Fibroblast of mammary gland (primary cell): ENCODE results near the gene C1orf159.

Experiments used
- DNase-seq: peaks from one replicate; pipeline ENCODE4 v3.0.0-alpha.2; 2010; ENCODE audit warnings: low read depth
- H3K4me3 ChIP-seq: 2 replicates; pipeline ENCODE4 v1.5.1; 2011; ENCODE audit warnings: low read depth, mild to moderate bottlenecking, low read length, moderate library complexity; ENCODE audit not compliant: control insufficient read depth
- TF ChIP-seq, protein P1 (sequence below): conservative IDR thresholded peaks from 2 replicates; pipeline ENCODE4 v1.5.1; 2011; ENCODE audit warnings: low read depth, low read length, inconsistent platforms; ENCODE audit not compliant: control insufficient read depth, insufficient read depth

Gene C1orf159

DNA sequence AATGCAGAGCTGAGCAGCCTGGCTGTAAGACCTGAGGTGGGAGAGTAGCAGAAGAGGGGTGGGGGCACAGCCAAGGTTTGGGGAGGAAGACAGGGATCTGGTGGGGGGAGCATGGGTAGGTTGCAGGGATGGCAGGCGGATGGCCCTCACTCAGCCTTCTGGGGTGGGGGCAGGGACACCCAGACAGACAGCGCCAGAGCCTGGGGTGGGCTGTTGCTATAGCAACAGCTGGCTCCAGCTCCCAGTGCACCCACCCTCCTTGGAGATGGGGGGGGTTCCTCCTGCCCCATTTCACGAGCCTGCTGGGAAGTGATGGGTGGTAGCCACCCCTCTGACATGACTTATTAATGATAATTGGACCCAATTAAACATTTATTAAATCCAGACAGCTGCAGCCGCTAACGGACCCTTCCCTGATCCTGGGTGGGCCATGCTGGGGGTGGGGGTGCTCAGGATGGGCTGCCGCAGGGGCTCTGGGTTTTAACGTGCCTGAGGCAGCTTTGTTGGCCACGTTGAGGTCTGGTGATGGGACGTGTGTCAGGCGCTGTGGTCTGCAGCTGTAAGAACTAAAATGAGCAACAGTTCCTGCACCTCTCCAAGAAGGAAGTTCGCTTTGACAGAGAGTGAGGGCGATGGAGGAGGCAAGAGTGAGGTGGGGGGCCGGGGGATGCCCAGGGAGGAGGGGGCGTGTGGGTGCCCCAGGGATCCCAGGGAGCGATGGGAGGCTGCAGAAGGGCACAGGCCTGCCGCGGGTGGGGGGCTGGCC lies 76.6 kb downstream of the C1orf159 start:
- no peak overlapping the region for H3K4me3 ChIP-seq
- DNase-seq = no peak
- TF ChIP-seq, protein P1, sequence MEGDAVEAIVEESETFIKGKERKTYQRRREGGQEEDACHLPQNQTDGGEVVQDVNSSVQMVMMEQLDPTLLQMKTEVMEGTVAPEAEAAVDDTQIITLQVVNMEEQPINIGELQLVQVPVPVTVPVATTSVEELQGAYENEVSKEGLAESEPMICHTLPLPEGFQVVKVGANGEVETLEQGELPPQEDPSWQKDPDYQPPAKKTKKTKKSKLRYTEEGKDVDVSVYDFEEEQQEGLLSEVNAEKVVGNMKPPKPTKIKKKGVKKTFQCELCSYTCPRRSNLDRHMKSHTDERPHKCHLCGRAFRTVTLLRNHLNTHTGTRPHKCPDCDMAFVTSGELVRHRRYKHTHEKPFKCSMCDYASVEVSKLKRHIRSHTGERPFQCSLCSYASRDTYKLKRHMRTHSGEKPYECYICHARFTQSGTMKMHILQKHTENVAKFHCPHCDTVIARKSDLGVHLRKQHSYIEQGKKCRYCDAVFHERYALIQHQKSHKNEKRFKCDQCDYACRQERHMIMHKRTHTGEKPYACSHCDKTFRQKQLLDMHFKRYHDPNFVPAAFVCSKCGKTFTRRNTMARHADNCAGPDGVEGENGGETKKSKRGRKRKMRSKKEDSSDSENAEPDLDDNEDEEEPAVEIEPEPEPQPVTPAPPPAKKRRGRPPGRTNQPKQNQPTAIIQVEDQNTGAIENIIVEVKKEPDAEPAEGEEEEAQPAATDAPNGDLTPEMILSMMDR = no peak

DNA sequence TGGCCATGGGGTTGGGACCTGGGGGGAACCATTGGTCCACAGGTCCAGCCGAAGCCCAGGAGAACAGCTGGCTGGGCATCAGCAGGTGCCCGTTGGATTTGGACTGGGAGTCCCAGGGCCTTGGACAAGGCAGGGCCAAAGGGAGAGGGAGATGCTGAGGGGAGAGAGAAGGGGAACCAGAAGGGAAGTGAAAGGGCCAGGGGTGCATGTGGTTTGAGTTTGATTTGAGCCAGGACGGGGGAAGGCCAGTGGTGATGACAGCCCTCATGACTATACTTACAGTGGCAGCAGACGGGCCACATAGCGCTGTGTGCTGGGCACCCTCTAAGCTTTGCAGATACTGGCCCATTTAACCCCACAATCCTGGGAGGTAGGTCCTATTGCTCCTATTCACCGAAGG lies 77.2 kb downstream of the C1orf159 start:
- TF ChIP-seq, protein P1 = no peak
- no peak for DNase-seq
- no peak overlapping the region for H3K4me3 ChIP-seq

DNA sequence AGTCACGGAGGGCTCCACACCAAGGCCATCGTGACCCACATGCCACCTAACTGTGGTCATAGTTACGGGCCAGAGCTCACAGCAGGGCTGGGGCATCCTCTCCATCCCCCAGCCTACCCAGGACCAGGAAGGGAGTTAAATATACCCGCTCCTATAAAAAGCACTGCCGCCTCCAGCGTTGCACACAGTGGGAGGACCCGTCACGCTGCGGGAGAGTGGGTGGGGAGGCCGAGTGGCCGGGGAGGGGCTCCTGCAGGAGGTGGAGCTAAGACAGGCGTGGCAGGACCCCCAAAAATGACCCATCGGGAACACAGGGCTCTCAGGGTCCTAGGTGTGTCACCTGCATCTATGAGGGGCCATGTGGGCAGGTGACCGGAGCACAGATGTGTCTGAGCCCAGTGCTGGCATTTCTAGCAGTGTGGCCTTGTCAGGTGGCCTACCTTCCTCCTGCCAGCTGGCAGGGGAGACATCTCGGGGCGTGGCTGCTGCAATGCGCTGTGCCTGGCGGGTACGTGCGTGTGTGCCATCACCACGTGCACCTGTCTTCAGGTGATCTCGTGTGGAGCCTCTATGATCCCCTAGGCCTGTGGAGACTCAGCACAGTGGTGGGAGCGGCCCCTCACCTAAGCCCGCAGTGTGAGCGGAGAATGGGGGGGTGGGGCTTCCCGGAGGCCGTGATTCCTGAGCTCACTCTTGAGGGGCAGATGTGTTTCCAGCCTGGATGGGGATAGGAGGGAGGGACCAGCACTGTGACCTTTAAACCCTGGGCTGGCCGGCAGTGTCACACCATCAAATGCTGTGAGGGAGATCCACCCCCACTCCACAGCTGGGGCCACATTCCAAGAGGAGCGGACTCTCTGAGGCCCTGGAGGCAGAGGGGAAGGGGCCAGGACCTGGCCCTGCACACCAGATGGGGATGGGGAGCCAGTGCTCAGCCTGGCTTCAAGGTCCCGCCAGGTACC lies 78.2 kb downstream of the C1orf159 start:
- TF ChIP-seq, protein P1 = no peak
- DNase-seq = no peak
- no peak overlapping the region for H3K4me3 ChIP-seq

DNA sequence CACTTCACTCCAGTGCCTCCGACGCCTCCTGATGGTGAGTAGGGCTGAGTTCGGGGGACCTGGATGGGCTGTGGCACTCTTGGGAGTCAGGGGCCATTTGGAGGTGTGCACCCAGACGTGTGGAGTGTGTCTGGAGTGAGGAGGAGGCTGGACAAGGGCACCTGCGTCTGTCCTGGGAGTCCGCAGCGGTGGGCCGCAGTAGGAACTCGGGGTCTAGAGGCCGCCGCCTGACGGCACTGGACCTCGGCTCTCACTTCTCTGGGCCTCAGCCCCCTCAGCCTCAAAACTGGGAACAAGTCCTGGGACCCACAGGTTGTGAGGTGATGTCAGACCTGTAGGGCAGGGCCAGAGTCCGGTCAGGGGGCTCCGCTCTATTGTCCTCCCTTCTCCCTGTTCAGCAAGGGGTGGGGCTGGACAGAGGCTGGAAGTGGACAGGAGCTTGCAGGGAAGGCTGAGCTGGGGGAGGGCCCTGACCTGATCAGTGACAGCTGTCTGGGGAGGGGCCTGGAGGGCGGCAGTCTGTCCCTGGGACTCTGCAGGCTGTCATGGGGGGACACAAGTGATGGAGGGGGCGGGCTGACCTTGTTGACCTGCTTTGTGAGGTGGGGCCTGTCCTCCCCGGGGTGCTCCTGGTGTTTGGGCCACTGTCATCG lies 80.5 kb downstream of the C1orf159 start:
- no peak for DNase-seq
- no peak overlapping the region for H3K4me3 ChIP-seq
- TF ChIP-seq, protein P1 = no peak

DNA sequence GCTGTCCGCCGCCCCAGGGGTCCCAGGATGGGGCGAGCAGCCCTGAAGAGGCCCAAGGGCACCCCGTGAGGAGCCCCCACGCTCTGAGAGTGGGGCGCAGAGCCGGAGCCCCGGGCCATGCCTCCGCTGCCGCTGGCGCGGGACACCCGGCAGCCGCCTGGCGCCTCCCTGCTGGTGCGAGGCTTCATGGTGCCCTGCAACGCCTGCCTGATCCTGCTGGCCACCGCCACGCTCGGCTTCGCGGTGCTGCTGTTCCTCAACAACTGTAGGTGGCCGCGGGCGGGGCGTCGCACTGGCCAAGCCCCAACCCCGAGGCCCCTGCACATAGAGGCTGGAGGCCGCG lies 81.5 kb downstream of the C1orf159 start:
- TF ChIP-seq, protein P1 = no peak
- DNase-seq = no peak
- no peak overlapping the region for H3K4me3 ChIP-seq

DNA sequence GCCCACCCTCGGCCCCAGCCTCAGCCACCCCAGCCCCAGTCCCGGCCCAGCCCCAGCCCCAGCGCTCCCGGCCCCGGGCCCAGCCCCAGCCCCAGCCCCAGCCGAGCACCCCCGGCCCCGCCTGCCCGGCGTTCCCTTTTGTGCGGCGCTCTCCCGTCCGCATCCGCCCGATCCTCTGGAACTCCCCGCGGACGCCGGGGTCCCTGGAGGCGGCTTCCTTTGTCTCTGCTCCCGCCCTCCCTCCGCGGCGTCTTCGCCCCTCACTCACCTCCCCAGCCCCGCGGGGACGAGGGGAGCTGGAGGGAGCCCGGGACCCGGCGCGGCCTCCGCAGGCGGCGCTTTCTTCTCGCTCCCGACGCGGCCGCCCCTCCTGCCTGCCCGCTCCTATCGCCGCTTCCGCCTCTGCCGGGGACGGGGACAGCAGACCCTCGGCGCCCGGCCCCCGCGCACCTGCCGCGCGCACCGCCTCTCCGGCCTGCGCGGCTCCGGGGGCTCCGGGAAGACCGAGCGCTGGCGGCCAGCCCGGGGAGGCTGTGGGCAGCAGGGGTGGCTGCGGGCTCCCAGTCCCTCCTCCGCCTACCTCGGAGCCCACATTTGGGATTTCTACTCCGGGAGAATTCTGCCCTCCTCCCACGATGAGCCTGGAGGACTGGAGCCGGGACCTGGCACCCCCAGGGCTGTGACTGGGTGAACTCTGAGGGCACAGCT lies 82.0 kb downstream of the C1orf159 start:
- TF ChIP-seq, protein P1 = no peak
- no peak overlapping the region for H3K4me3 ChIP-seq
- DNase-seq = no peak
